ENCODE measurements around the gene C5orf34.
"Not testable (repeated sequence)": the region's sequence is repeated elsewhere in the genome, so short reads cannot be mapped to it uniquely, and the experiment has no call there.

C5orf34 gene

GRCh38 chr5:43514025-43514424, 923 bp downstream of the C5orf34 start:
- DNase-seq (ENCODE audit: low read depth) = no peak

GRCh38 chr5:43511062-43511461, 3.9 kb downstream of the C5orf34 start:
- not testable (repeated sequence) for DNase-seq (ENCODE audit: low read depth)

- no peak for DNase-seq (ENCODE audit: low read depth)
These were observed 16.4 kb downstream of the C5orf34 start for GRCh38 chr5:43498581-43498980.

- no peak for DNase-seq (ENCODE audit: low read depth)
These were observed 17.4 kb downstream of the C5orf34 start for GRCh38 chr5:43497311-43498104.

- DNase-seq (ENCODE audit: low read depth) = no peak
These were observed 23.6 kb downstream of the C5orf34 start for GRCh38 chr5:43491326-43491725.

- no peak for DNase-seq (ENCODE audit: low read depth)
These were observed 28.6 kb downstream of the C5orf34 start for GRCh38 chr5:43486353-43486752.

- no peak for DNase-seq (ENCODE audit: low read depth)
These were observed 29.5 kb downstream of the C5orf34 start for GRCh38 chr5:43485406-43485805.

GRCh38 chr5:43484106-43484849, 30.7 kb downstream of the C5orf34 start:
- DNase-seq (ENCODE audit: low read depth) = peak; percentile 70

- DNase-seq (ENCODE audit: low read depth) = peak; percentile 85
These were observed 31.4 kb downstream of the C5orf34 start, which contains the start of gene TMEM267 for GRCh38 chr5:43483298-43484105. Gene TMEM267 (minus strand): TSS chr5:43483865. CDS start chr5:43453969, 29,896 bp downstream.

- DNase-seq (ENCODE audit: low read depth) = peak; percentile 3
These were observed 32.3 kb downstream of the C5orf34 start for GRCh38 chr5:43482490-43483297.

GRCh38 chr5:43469671-43470391, 45.1 kb downstream of the C5orf34 start:
- no peak for DNase-seq (ENCODE audit: low read depth)

- DNase-seq (ENCODE audit: low read depth) = no peak
These were observed 47.8 kb downstream of the C5orf34 start for GRCh38 chr5:43467100-43467499.

GRCh38 chr5:43465455-43465854, 49.5 kb downstream of the C5orf34 start:
- DNase-seq (ENCODE audit: low read depth) = not testable (repeated sequence)

- no peak for DNase-seq (ENCODE audit: low read depth)
These were observed 53.9 kb downstream of the C5orf34 start for GRCh38 chr5:43461066-43461465.

- DNase-seq (ENCODE audit: low read depth) = no peak
These were observed 58.4 kb downstream of the C5orf34 start for GRCh38 chr5:43456556-43456955.

GRCh38 chr5:43441575-43441974, 73.4 kb downstream of the C5orf34 start:
- not testable (repeated sequence) for DNase-seq (ENCODE audit: low read depth)

- no peak for DNase-seq (ENCODE audit: low read depth)
These were observed 77.8 kb downstream of the C5orf34 start for GRCh38 chr5:43437062-43437660.

Data from GM04504 (cell line).